ENCODE data around the gene AZIN2. TPM values are rescaled to one million over a fixed set of nuclear protein-coding genes. Genes with fewer than 3 reads are reported as not detected.

The AZIN2 gene
- total and polyA plus RNA-seq, 12 donors: 2.3 to 18.9 (median 10.7) TPM

- intact Hi-C loops (cut with DNase I): no loop called here
- Histone ChIP-seq H3K9me3 (replicated peaks in 1 of 3) (no peaks in the 10 kb centered on the region), H3K4me1 (replicated peaks in 1 of 2) (peaks cover 0 to 4% of the 10 kb centered on the region in 2 donors), H3K4me3 (no peak overlapping the region), H3K27me3 (no peaks in the 10 kb centered on the region), H3K36me3 (replicated peaks in 1 of 2) (peaks cover 0 to 21% of the 10 kb centered on the region in 2 donors), H3K27ac (peak overlapping the region in 2 of 5 donors; percentile 3 to 54)
- TF ChIP-seq CTCF (IDR thresholded peaks at IDR 0.05) (no peak), POLR2A (IDR thresholded peaks at IDR 0.05) (no peak)
- peak in 2 of 7 donors; percentile 32 to 65 for DNase-seq
- 63 to 79% (median 68%) methylated on average over 7 of the region's 7 CpGs for WGBS, 4 donors
These were observed 61.6 kb downstream of the AZIN2 start for GRCh38 chr1:33142483-33143064.

GRCh38 chr1:33143176-33143575 lies 62.2 kb downstream of the AZIN2 start:
- intact Hi-C loops (cut with DNase I): no loop called here
- H3K27ac ChIP-seq: peak overlapping the region in 2 of 5 donors; percentile 3 to 25

GRCh38 chr1:33143698-33144097 lies 62.7 kb downstream of the AZIN2 start:
- H3K36me3 ChIP-seq (replicated peaks in 1 of 2): peaks cover 0 to 22% of the 10 kb centered on the region in 2 donors
- DNase-seq: no peak
- no peaks in the 10 kb centered on the region for H3K27me3 ChIP-seq
- H3K4me3 ChIP-seq: no peak overlapping the region
- H3K4me1 ChIP-seq (replicated peaks in 1 of 2): peaks cover 0 to 4% of the 10 kb centered on the region in 2 donors
- 73 to 89% (median 84%) methylated on average over 2 of the region's 2 CpGs for WGBS, 4 donors
- no peaks in the 10 kb centered on the region for H3K9me3 ChIP-seq (replicated peaks in 1 of 3)
- intact Hi-C loops (cut with DNase I): no loop called here
- TF ChIP-seq CTCF (IDR thresholded peaks at IDR 0.05) (no peak), POLR2A (IDR thresholded peaks at IDR 0.05) (no peak)
- peak overlapping the region in 1 of 5 donors; percentile 25 for H3K27ac ChIP-seq

More at GRCh38 chr1:33143176-33143575, 62.2 kb downstream of the AZIN2 start:
- no peaks in the 10 kb centered on the region for H3K9me3 ChIP-seq (replicated peaks in 1 of 3)
- WGBS, 4 donors: 74 to 80% (median 76%) methylated on average over 4 of the region's 4 CpGs
- peaks cover 0 to 22% of the 10 kb centered on the region in 2 donors for H3K36me3 ChIP-seq (replicated peaks in 1 of 2)
- no peak overlapping the region for H3K4me3 ChIP-seq
- DNase-seq: no peak
- H3K4me1 ChIP-seq (replicated peaks in 1 of 2): peaks cover 0 to 4% of the 10 kb centered on the region in 2 donors
- no peaks in the 10 kb centered on the region for H3K27me3 ChIP-seq
- no peak for TF ChIP-seq CTCF (IDR thresholded peaks at IDR 0.05)
- no peak for TF ChIP-seq POLR2A (IDR thresholded peaks at IDR 0.05)

- H3K36me3 ChIP-seq (replicated peaks in 1 of 2): peaks cover 0 to 25% of the 10 kb centered on the region in 2 donors
- no peaks in the 10 kb centered on the region for H3K27me3 ChIP-seq
- intact Hi-C loops (cut with DNase I): no loop called here
- H3K9me3 ChIP-seq (replicated peaks in 1 of 3): no peaks in the 10 kb centered on the region
- TF ChIP-seq CTCF (IDR thresholded peaks at IDR 0.05) (no peak), POLR2A (IDR thresholded peaks at IDR 0.05) (no peak)
- whole genome bisulfite sequencing, 4 donors: 70 to 100% (median 75%) methylated on average over 3 of the region's 3 CpGs
- H3K4me3 ChIP-seq: no peak overlapping the region
- no peak overlapping the region for H3K27ac ChIP-seq
- no peak for DNase-seq
- peaks cover 0 to 4% of the 10 kb centered on the region in 2 donors for H3K4me1 ChIP-seq (replicated peaks in 1 of 2)
These were observed 65.0 kb downstream of the AZIN2 start for GRCh38 chr1:33146003-33146402.

Data from adrenal gland (tissue), 12 donors.